GM23338 (cell line): ENCODE measurements around the gene PTAFR. TPM values are rescaled to one million over a fixed set of nuclear protein-coding genes. Genes with fewer than 3 reads are reported as not detected.

Source experiments
- ATAC-seq: fragments of 200-7000 bp; cut with Tn5 transposase; 3 replicates; pipeline ENCODE4 v1.9.1; 2020
- DNase-seq: peaks from one replicate; pipeline ENCODE4 v3.0.0-alpha.2; 2015; ENCODE audit warnings: low spot score
- H2AFZ ChIP-seq: fragments of 200-600 bp; sonication (generic); 2 replicates; pipeline ENCODE4 v1.8.0; 2016; ENCODE audit warnings: antibody characterized with exemption, mild to moderate bottlenecking, moderate library complexity
- H3F3A ChIP-seq: fragments of 200-600 bp; sonication (generic); replicated peaks from 2 replicates; pipeline ENCODE4 v1.8.0; 2017; ENCODE audit warnings: antibody characterized with exemption, mixed run types, low read depth
- H3K27ac ChIP-seq: fragments of 200-600 bp; sonication (generic); 2 replicates; pipeline ENCODE4 v1.6.1; 2016; ENCODE audit warnings: low read depth
- H3K27me3 ChIP-seq: fragments of 200-600 bp; sonication (generic); 2 replicates; pipeline ENCODE4 v1.8.0; 2016; ENCODE audit warnings: mild to moderate bottlenecking, mixed run types, moderate library complexity; ENCODE audit not compliant: insufficient read depth
- H3K36me3 ChIP-seq: fragments of 200-600 bp; sonication (generic); 2 replicates; pipeline ENCODE4 v1.8.0; 2016; ENCODE audit warnings: mild to moderate bottlenecking; ENCODE audit not compliant: insufficient read depth
- H3K4me1 ChIP-seq: fragments of 200-600 bp; sonication (generic); 2 replicates; pipeline ENCODE4 v1.8.0; 2016; ENCODE audit warnings: mild to moderate bottlenecking, moderate library complexity; ENCODE audit not compliant: insufficient read depth
- H3K4me2 ChIP-seq: fragments of 200-600 bp; sonication (generic); 2 replicates; pipeline ENCODE4 v1.7.1; 2017; ENCODE audit warnings: mixed run types
- H3K4me3 ChIP-seq: fragments of 200-600 bp; sonication (generic); 2 replicates; pipeline ENCODE4 v1.6.1; 2016; ENCODE audit warnings: mixed run types
- H3K79me2 ChIP-seq: fragments of 200-600 bp; sonication (generic); replicated peaks from 2 replicates; pipeline ENCODE4 v1.8.0; 2017; ENCODE audit warnings: mild to moderate bottlenecking; ENCODE audit not compliant: insufficient read depth
- H3K9me2 ChIP-seq: fragments of 200-600 bp; sonication (generic); 2 replicates; pipeline ENCODE4 v1.8.0; 2017; ENCODE audit not compliant: insufficient read depth
- H4K20me1 ChIP-seq: fragments of 200-600 bp; sonication (generic); replicated peaks from 2 replicates; pipeline ENCODE4 v1.8.0; 2017; ENCODE audit warnings: mild to moderate bottlenecking; ENCODE audit not compliant: insufficient read depth
- H3K27ac Mint-ChIP-seq: 2 replicates; pipeline ENCODE4 v1.8.0; 2020; ENCODE audit warnings: inconsistent platforms, mild to moderate bottlenecking, moderate library complexity, mixed read lengths
- H3K27me3 Mint-ChIP-seq: 3 replicates; pipeline ENCODE4 v1.8.0; 2022; ENCODE audit warnings: low read depth, mild to moderate bottlenecking, moderate library complexity, mixed read lengths, inconsistent platforms; ENCODE audit not compliant: insufficient read depth, poor library complexity
- H3K36me3 Mint-ChIP-seq: 3 replicates; pipeline ENCODE4 v1.8.0; 2021; ENCODE audit warnings: low read depth, mild to moderate bottlenecking, inconsistent platforms, moderate library complexity, mixed read lengths
- H3K4me1 Mint-ChIP-seq: 3 replicates; pipeline ENCODE4 v1.8.0; 2020; ENCODE audit warnings: mild to moderate bottlenecking, inconsistent platforms, mixed read lengths
- H3K4me3 Mint-ChIP-seq: 3 replicates; pipeline ENCODE4 v1.8.0; 2021; ENCODE audit warnings: moderate library complexity, mild to moderate bottlenecking, inconsistent platforms, mixed read lengths
- H3K9me3 Mint-ChIP-seq: 3 replicates; pipeline ENCODE4 v1.8.0; 2020; ENCODE audit warnings: moderate library complexity, mild to moderate bottlenecking, inconsistent platforms, mixed read lengths
- CREB1 ChIP-seq: fragments of 250-450 bp; sonication (Bioruptor Pico); IDR thresholded peaks from 2 replicates; pipeline ENCODE4 v1.5.0; 2020; ENCODE audit warnings: low read depth, mild to moderate bottlenecking, moderate library complexity
- ETS1 ChIP-seq: IDR thresholded peaks from 2 replicates; pipeline ENCODE4 v1.6.1; 2016; ENCODE audit warnings: antibody characterized with exemption
- JUNB ChIP-seq: IDR thresholded peaks from one replicate; pipeline ENCODE4 v1.6.1; 2016; ENCODE audit warnings: antibody characterized with exemption; ENCODE audit not compliant: unreplicated experiment
- NANOG ChIP-seq: IDR thresholded peaks from 2 replicates; pipeline ENCODE4 v1.6.1; 2016; ENCODE audit warnings: antibody characterized with exemption, borderline replicate concordance
- POLR2AphosphoS5 ChIP-seq: IDR thresholded peaks from 2 replicates; pipeline ENCODE4 v1.6.1; 2016; ENCODE audit warnings: antibody characterized with exemption, low read depth
- REST ChIP-seq: IDR thresholded peaks from one replicate; pipeline ENCODE4 v1.6.1; 2018; ENCODE audit warnings: antibody characterized with exemption; ENCODE audit not compliant: unreplicated experiment
- STAT1 ChIP-seq: IDR thresholded peaks from one replicate; pipeline ENCODE4 v1.6.1; 2016; ENCODE audit warnings: antibody characterized with exemption; ENCODE audit not compliant: unreplicated experiment
- ZNF331 ChIP-seq: fragments of 250-450 bp; sonication (Bioruptor Pico); IDR thresholded peaks from 2 replicates; pipeline ENCODE4 v1.5.0; 2020; ENCODE audit warnings: low read depth, mild to moderate bottlenecking, moderate library complexity
- ZNF462 ChIP-seq: fragments of 250-450 bp; sonication (Bioruptor Pico); IDR thresholded peaks from 2 replicates; pipeline ENCODE4 v1.5.0; 2020; ENCODE audit warnings: mild to moderate bottlenecking, moderate library complexity
- polyA plus RNA-seq: library from polyadenylated mRNA; unstranded; fragments of >200 nt; fragmentation: Nextera tagmentation; extraction: Ambion mirVana; gene quantifications from 2 replicates; pipeline ENCODE4 v1.2.1, GENCODE V29; 2016
- total RNA-seq: library from RNA; depleted of rRNA; stranded (reverse); fragments of >200 nt; shearing (Covaris generic); gene quantifications from 2 replicates; pipeline ENCODE4 v1.2.3, GENCODE V29; 2014

Gene PTAFR
- total and polyA plus RNA-seq, 2 experiments from 2014 or later, result 0.29 to 0.76 TPM

- peak; percentile 27; the same call in 1 of the 2 replicates for TF ChIP-seq ZNF462
Observed at GRCh38 chr1:28112388-28113241, 63.9 kb downstream of the PTAFR start (continued).

- DNase-seq (no peak), ATAC-seq (no peak)
- H3K4me2 ChIP-seq, result no peak overlapping the region
- H3K4me3 ChIP-seq, result no peak overlapping the region
- H3K4me3 Mint-ChIP-seq, result no peak overlapping the region
- H3K27ac Mint-ChIP-seq, result no peak overlapping the region
- H3K27me3 ChIP-seq, result no peaks in the 10 kb centered on the region
- H3K4me1 Mint-ChIP-seq, result no peaks in the 10 kb centered on the region
- H3K36me3 Mint-ChIP-seq, result no peaks in the 10 kb centered on the region
- H3K4me1 ChIP-seq, result no peaks in the 10 kb centered on the region
- no peaks in the 10 kb centered on the region for H3F3A ChIP-seq
- H3K9me3 Mint-ChIP-seq, result no peaks in the 10 kb centered on the region
- no peak overlapping the region for H3K27ac ChIP-seq
- no peaks in the 10 kb centered on the region for H4K20me1 ChIP-seq
- 0 out of 2 replicates have a peak, but pooled peaks cover 9% of the 10 kb centered on the region for H3K9me2 ChIP-seq
- no peaks in the 10 kb centered on the region for H3K36me3 ChIP-seq
- H2AFZ ChIP-seq, result no peak overlapping the region
- no peaks in the 10 kb centered on the region for H3K79me2 ChIP-seq
- H3K27me3 Mint-ChIP-seq, result peaks cover 5% of the 10 kb centered on the region
- TF ChIP-seq ZNF331 (CRISPR knock-in tag) (no peak), POLR2AphosphoS5 (no peak), JUNB (no peak), REST (no peak), ETS1 (no peak), NANOG (no peak), CREB1 (CRISPR knock-in tag) (no peak), STAT1 (no peak)
Observed at GRCh38 chr1:28111157-28111556, 65.3 kb downstream of the PTAFR start.
